Measurements from ENCODE around the gene C5.

The C5 gene

GRCh38 chr9:120997502-120997901 is 52.6 kb downstream of the C5 start:
- TF ChIP-seq, protein P1, sequence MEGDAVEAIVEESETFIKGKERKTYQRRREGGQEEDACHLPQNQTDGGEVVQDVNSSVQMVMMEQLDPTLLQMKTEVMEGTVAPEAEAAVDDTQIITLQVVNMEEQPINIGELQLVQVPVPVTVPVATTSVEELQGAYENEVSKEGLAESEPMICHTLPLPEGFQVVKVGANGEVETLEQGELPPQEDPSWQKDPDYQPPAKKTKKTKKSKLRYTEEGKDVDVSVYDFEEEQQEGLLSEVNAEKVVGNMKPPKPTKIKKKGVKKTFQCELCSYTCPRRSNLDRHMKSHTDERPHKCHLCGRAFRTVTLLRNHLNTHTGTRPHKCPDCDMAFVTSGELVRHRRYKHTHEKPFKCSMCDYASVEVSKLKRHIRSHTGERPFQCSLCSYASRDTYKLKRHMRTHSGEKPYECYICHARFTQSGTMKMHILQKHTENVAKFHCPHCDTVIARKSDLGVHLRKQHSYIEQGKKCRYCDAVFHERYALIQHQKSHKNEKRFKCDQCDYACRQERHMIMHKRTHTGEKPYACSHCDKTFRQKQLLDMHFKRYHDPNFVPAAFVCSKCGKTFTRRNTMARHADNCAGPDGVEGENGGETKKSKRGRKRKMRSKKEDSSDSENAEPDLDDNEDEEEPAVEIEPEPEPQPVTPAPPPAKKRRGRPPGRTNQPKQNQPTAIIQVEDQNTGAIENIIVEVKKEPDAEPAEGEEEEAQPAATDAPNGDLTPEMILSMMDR (conservative IDR thresholded peaks at IDR 0.05): no peak
- TF ChIP-seq ZFX (IDR thresholded peaks at IDR 0.05): no peak
- no peak overlapping the region for H3K27ac ChIP-seq

DNA sequence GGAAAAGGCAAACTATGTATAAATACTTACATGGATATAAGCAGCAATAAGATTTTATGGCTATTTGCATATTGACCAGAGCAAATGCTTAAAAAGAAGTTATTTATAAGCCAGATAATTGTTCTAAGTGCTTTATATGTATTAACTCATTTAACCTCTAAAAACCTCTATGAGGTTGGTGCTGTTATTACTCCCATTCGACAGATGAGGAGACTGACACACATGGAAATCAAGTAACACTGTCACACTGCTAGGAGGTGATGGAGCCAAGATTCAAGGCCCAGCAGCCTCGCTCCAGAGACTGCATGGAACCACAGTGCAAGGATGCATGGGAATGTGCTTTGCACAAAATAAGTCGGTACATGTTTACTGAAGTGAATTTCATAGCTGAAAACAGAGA is 53.7 kb downstream of the C5 start:
- H3K27ac ChIP-seq: no peak overlapping the region
- TF ChIP-seq ZFX (IDR thresholded peaks at IDR 0.05): no peak
- TF ChIP-seq, protein P1 (conservative IDR thresholded peaks at IDR 0.05): no peak

GRCh38 chr9:120989065-120989464 is 61.0 kb downstream of the C5 start:
- TF ChIP-seq, protein P1 (conservative IDR thresholded peaks at IDR 0.05): no peak
- TF ChIP-seq ZFX (IDR thresholded peaks at IDR 0.05): no peak
- no peak overlapping the region for H3K27ac ChIP-seq

GRCh38 chr9:120985819-120986222 is 64.3 kb downstream of the C5 start:
- H3K27ac ChIP-seq: peak overlapping the region; percentile 45; the same call in 1 of the 2 replicates
- no peak for TF ChIP-seq ZFX (IDR thresholded peaks at IDR 0.05)
- TF ChIP-seq, protein P1 (conservative IDR thresholded peaks at IDR 0.05): peak; percentile 84

GRCh38 chr9:120983259-120983837 is 66.7 kb downstream of the C5 start:
- no peak for TF ChIP-seq ZFX (IDR thresholded peaks at IDR 0.05)
- TF ChIP-seq, protein P1 (conservative IDR thresholded peaks at IDR 0.05): no peak
- peak overlapping the region; percentile 68; the same call in 1 of the 2 replicates for H3K27ac ChIP-seq

DNA sequence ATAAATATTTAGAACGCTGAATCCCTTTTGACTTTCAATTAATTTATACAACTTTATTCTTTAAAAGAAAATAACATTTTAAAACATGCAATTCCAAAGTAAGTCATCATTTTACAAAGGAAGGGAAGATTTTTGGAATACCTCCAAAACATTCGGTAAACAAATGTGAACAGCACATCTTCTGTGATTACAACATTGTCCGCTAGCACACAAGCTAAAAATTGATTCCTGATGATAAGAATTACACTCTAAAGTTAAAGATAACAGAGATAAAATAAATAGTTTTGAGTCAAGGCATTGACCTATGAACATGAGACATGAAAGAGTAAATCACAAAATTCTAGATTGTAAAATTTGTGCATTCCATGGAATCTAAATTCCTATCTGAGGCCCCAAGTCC is 67.2 kb downstream of the C5 start:
- TF ChIP-seq ZFX (IDR thresholded peaks at IDR 0.05): no peak
- TF ChIP-seq, protein P1 (conservative IDR thresholded peaks at IDR 0.05): no peak
- peak overlapping the region; percentile 68; the same call in 1 of the 2 replicates for H3K27ac ChIP-seq

DNA sequence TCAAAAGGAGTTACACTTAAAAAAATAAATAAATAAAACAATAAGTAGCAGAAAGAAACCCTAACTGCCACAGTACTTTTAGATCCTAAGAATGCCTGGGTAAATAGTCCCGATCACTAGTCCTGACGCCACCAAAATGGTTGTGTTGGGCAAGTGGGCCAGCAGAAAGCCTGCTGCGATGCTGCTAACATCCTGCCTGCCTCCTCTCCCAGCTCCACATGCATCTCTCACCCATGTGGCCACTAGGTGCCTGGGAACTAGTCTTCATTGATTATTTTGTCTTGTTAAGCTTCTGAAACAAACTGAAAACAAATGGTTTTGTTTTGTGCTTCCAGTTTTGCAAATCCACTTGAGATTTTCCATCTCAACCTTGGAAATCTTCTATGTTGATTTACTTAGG is 69.1 kb downstream of the C5 start:
- TF ChIP-seq, protein P1 (conservative IDR thresholded peaks at IDR 0.05): no peak
- TF ChIP-seq ZFX (IDR thresholded peaks at IDR 0.05): no peak
- H3K27ac ChIP-seq: no peak overlapping the region
